ENCODE results near the gene TSC2. TPM values are rescaled to one million over a fixed set of nuclear protein-coding genes. Genes with fewer than 3 reads are reported as not detected.
"Not testable (repeated sequence)": the region's sequence is repeated elsewhere in the genome, so short reads cannot be mapped to it uniquely, and the experiment has no call there.

Gene TSC2
- total and polyA plus RNA-seq, 9 of the 15 experiments (the other 6 are each of a cell fraction or from before 2014, with no cell fraction given) = 1.3 to 68.1 (median 16.6) TPM

DNA sequence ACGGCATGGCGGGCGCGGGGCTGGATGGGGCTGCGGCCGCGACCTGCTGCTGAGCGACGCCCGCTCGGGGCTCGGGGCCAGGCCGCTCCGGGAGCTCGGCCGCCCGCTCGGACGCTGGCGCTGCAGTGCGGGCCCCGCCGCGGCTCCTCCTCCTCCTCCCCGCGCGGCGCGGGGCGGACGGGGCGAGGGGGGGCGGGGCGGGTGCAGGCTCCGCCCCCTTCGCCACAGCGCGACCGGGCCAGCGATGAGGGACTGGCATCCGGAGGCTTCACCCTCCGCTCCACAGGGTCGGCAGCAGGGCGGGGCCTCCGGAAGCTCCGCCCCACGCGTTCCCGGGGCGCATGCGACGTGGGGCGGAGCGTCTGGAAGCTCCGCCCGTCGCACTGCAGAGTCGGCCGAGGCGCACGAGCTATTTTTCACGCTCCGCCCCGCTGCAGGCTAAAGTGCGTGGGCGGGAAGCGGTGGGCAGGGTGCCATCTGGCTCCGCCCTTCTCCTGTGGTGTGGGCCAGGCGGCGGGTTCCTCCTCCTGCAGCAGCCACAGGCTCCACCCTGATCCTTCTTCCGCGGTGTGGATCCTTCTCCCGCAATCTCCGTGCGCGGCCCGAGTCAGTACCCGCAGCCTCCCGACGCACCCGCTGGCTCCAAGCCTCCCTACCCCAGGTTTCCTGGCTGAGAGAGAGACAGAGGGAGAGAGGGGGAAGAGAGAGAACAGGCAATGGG lies 88.1 kb downstream of the TSC2 start, which contains the start of gene PKD1 (continued):
- 0 out of 2 replicates have a peak, but pooled peaks have one; percentile 34 for TF ChIP-seq PKNOX1 (IDR thresholded peaks at IDR 0.05)
- TF ChIP-seq, protein P1, sequence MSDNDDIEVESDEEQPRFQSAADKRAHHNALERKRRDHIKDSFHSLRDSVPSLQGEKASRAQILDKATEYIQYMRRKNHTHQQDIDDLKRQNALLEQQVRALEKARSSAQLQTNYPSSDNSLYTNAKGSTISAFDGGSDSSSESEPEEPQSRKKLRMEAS (CRISPR knock-in tag; IDR thresholded peaks at IDR 0.05) = peak; percentile 67
- TF ChIP-seq HNRNPLL (IDR thresholded peaks at IDR 0.05; ENCODE audit: low read depth, low read length, poor library complexity, severe bottlenecking) = peak; percentile 50
- 0 out of 2 replicates have a peak, but pooled peaks have one; percentile 12 for TF ChIP-seq SMARCA4 (IDR thresholded peaks at IDR 0.05)
- peak; percentile 50; the same call in 1 of the 2 replicates for TF ChIP-seq MYC (IDR thresholded peaks at IDR 0.05; ENCODE audit: low read depth, low read length)
- TF ChIP-seq MYC (CRISPR knock-in tag; IDR thresholded peaks at IDR 0.05; ENCODE audit: borderline replicate concordance, low read depth) = not testable (repeated sequence)
- TF ChIP-seq PHF8 (IDR thresholded peaks at IDR 0.05; ENCODE audit: borderline replicate concordance, low read length) = peak; percentile 38; the same call in 1 of the 2 replicates

MicroRNAs encoded within 50 kb of the gene (microRNA counts, 767-probe panel; counts per million panel counts)
- microRNA hsa-miR-1225-3p = not detected
- not detected for microRNA hsa-miR-1225-5p
- microRNA hsa-miR-3180 = 1,651 counts per million, percentile 41 among the panel's probes with 10 or more counts
- microRNA hsa-miR-4516 = 499 counts per million, percentile 9 among the panel's probes with 10 or more counts

Small RNA genes within 50 kb of the gene (microRNA-seq; reads per million reads assigned to microRNA genes)
- not detected for gene MIR1225 (ENCODE audit: borderline microRNAs expressed)
- gene MIR3180-5 (ENCODE audit: borderline microRNAs expressed) = not detected
- gene MIR4516 (ENCODE audit: borderline microRNAs expressed) = not detected
- not detected for gene MIR6511B1 (ENCODE audit: borderline microRNAs expressed)

Small RNA genes within 50 kb of the gene (small RNA-seq; reads per million reads assigned to genes)
- gene MIR1225 = not detected
- not detected for gene MIR3180-5
- not detected for gene MIR4516
- not detected for gene RF00019
- gene RN7SL219P = not detected

Other genes with a start within 250 kb of the TSC2 start
Only the 7 nearest of the 28 such genes appear.
- gene NOXO1, start 66.5 kb upstream of the TSC2 start, total RNA-seq (2014; rRNA removed) = not detected in 2 replicates
- gene NOXO1, start 66.5 kb upstream of the TSC2 start, total RNA-seq (2014; rRNA removed; fragmentation: Illumina TruSeq; extraction: Trizol) = not detected in 2 replicates
- not detected in 2 replicates for gene NOXO1, start 66.5 kb upstream of the TSC2 start, total RNA-seq (2015; rRNA removed; fragmentation: Illumina TruSeq; extraction: Trizol)
- gene NOXO1, start 66.5 kb upstream of the TSC2 start, total RNA-seq (2021) = not detected in 2 replicates
- gene NOXO1, start 66.5 kb upstream of the TSC2 start, polyA plus RNA-seq (2011; rRNA removed) = not detected in 2 replicates
- gene NOXO1, start 66.5 kb upstream of the TSC2 start, polyA plus RNA-seq (2014; fragmentation: Illumina TruSeq; extraction: Trizol) = not detected in 2 replicates
- gene NOXO1, start 66.5 kb upstream of the TSC2 start, polyA plus RNA-seq (2014; fragmentation: Nextera tagmentation; extraction: Ambion mirVana) = not detected
- not detected in 2 replicates for gene NOXO1, start 66.5 kb upstream of the TSC2 start, polyA plus RNA-seq (2014; rRNA removed)
- 46.2 and 67.8 TPM in 2 replicates for gene GFER, start 63.8 kb upstream of the TSC2 start, total RNA-seq (2014; rRNA removed)
- 10.1 and 15.6 TPM in 2 replicates for gene GFER, start 63.8 kb upstream of the TSC2 start, total RNA-seq (2014; rRNA removed; fragmentation: Illumina TruSeq; extraction: Trizol)
- 22.9 and 26.3 TPM in 2 replicates for gene GFER, start 63.8 kb upstream of the TSC2 start, total RNA-seq (2015; rRNA removed; fragmentation: Illumina TruSeq; extraction: Trizol)
- gene GFER, start 63.8 kb upstream of the TSC2 start, total RNA-seq (2021) = 53.7 and 54.7 TPM in 2 replicates
- 16.5 and 28.7 TPM in 2 replicates for gene GFER, start 63.8 kb upstream of the TSC2 start, polyA plus RNA-seq (2011; rRNA removed)
- gene GFER, start 63.8 kb upstream of the TSC2 start, polyA plus RNA-seq (2014; fragmentation: Illumina TruSeq; extraction: Trizol) = 19.8 and 24.3 TPM in 2 replicates
- gene GFER, start 63.8 kb upstream of the TSC2 start, polyA plus RNA-seq (2014; fragmentation: Nextera tagmentation; extraction: Ambion mirVana) = 1 to 10 TPM; 4.3 to 5.1 TPM
- gene GFER, start 63.8 kb upstream of the TSC2 start, polyA plus RNA-seq (2014; rRNA removed) = 45.4 and 46.8 TPM in 2 replicates
- 69.2 and 110 TPM in 2 replicates for gene SYNGR3, start 58.0 kb upstream of the TSC2 start, total RNA-seq (2014; rRNA removed)
- gene SYNGR3, start 58.0 kb upstream of the TSC2 start, total RNA-seq (2014; rRNA removed; fragmentation: Illumina TruSeq; extraction: Trizol) = 17.8 and 20.7 TPM in 2 replicates
- 24.4 and 28.6 TPM in 2 replicates for gene SYNGR3, start 58.0 kb upstream of the TSC2 start, total RNA-seq (2015; rRNA removed; fragmentation: Illumina TruSeq; extraction: Trizol)
- gene SYNGR3, start 58.0 kb upstream of the TSC2 start, total RNA-seq (2021) = 61.9 and 68.8 TPM in 2 replicates
- gene SYNGR3, start 58.0 kb upstream of the TSC2 start, polyA plus RNA-seq (2011; rRNA removed) = 36.3 and 38.3 TPM in 2 replicates
- 41.5 and 44.1 TPM in 2 replicates for gene SYNGR3, start 58.0 kb upstream of the TSC2 start, polyA plus RNA-seq (2014; fragmentation: Illumina TruSeq; extraction: Trizol)
- gene SYNGR3, start 58.0 kb upstream of the TSC2 start, polyA plus RNA-seq (2014; fragmentation: Nextera tagmentation; extraction: Ambion mirVana) = 1 to 10 TPM; 3.7 to 4.4 TPM
- 47.7 and 69.1 TPM in 2 replicates for gene SYNGR3, start 58.0 kb upstream of the TSC2 start, polyA plus RNA-seq (2014; rRNA removed)
- gene ZNF598, start 38.2 kb upstream of the TSC2 start, total RNA-seq (2014; rRNA removed) = 39.7 and 50.2 TPM in 2 replicates
- 9.7 and 11.1 TPM in 2 replicates for gene ZNF598, start 38.2 kb upstream of the TSC2 start, total RNA-seq (2014; rRNA removed; fragmentation: Illumina TruSeq; extraction: Trizol)
- gene ZNF598, start 38.2 kb upstream of the TSC2 start, total RNA-seq (2015; rRNA removed; fragmentation: Illumina TruSeq; extraction: Trizol) = 29.6 and 33.6 TPM in 2 replicates
- 114 and 115 TPM in 2 replicates for gene ZNF598, start 38.2 kb upstream of the TSC2 start, total RNA-seq (2021)
- gene ZNF598, start 38.2 kb upstream of the TSC2 start, polyA plus RNA-seq (2011; rRNA removed) = 17.1 and 28.0 TPM in 2 replicates
- 30.3 and 61.9 TPM in 2 replicates for gene ZNF598, start 38.2 kb upstream of the TSC2 start, polyA plus RNA-seq (2014; fragmentation: Illumina TruSeq; extraction: Trizol)
- gene ZNF598, start 38.2 kb upstream of the TSC2 start, polyA plus RNA-seq (2014; fragmentation: Nextera tagmentation; extraction: Ambion mirVana) = under 1 TPM; 0.11 to 0.39 TPM
- gene ZNF598, start 38.2 kb upstream of the TSC2 start, polyA plus RNA-seq (2014; rRNA removed) = 77.4 and 97.5 TPM in 2 replicates
- 2.6 and 4.2 TPM in 2 replicates for gene NPW, start 28.2 kb upstream of the TSC2 start, total RNA-seq (2014; rRNA removed)
- not detected in 2 replicates for gene NPW, start 28.2 kb upstream of the TSC2 start, total RNA-seq (2014; rRNA removed; fragmentation: Illumina TruSeq; extraction: Trizol)
- gene NPW, start 28.2 kb upstream of the TSC2 start, total RNA-seq (2015; rRNA removed; fragmentation: Illumina TruSeq; extraction: Trizol) = 0.14 and 0.23 TPM in 2 replicates
- gene NPW, start 28.2 kb upstream of the TSC2 start, total RNA-seq (2021) = 3.1 and 4.6 TPM in 2 replicates
- gene NPW, start 28.2 kb upstream of the TSC2 start, polyA plus RNA-seq (2011; rRNA removed) = 0.31 and 0.32 TPM in 2 replicates
- not detected in 2 replicates for gene NPW, start 28.2 kb upstream of the TSC2 start, polyA plus RNA-seq (2014; fragmentation: Illumina TruSeq; extraction: Trizol)
- not detected for gene NPW, start 28.2 kb upstream of the TSC2 start, polyA plus RNA-seq (2014; fragmentation: Nextera tagmentation; extraction: Ambion mirVana)
- gene NPW, start 28.2 kb upstream of the TSC2 start, polyA plus RNA-seq (2014; rRNA removed) = 0.85 and 4.0 TPM in 2 replicates
- gene NHERF2, start 21.1 kb upstream of the TSC2 start, total RNA-seq (2014; rRNA removed) = 23.4 and 34.2 TPM in 2 replicates
- gene NHERF2, start 21.1 kb upstream of the TSC2 start, total RNA-seq (2014; rRNA removed; fragmentation: Illumina TruSeq; extraction: Trizol) = 2.0 and 2.6 TPM in 2 replicates
- gene NHERF2, start 21.1 kb upstream of the TSC2 start, total RNA-seq (2015; rRNA removed; fragmentation: Illumina TruSeq; extraction: Trizol) = 11.2 and 12.9 TPM in 2 replicates
- 42.0 and 44.1 TPM in 2 replicates for gene NHERF2, start 21.1 kb upstream of the TSC2 start, total RNA-seq (2021)
- gene NHERF2, start 21.1 kb upstream of the TSC2 start, polyA plus RNA-seq (2011; rRNA removed) = 12.5 and 16.4 TPM in 2 replicates
- 8.5 and 24.9 TPM in 2 replicates for gene NHERF2, start 21.1 kb upstream of the TSC2 start, polyA plus RNA-seq (2014; fragmentation: Illumina TruSeq; extraction: Trizol)
- gene NHERF2, start 21.1 kb upstream of the TSC2 start, polyA plus RNA-seq (2014; fragmentation: Nextera tagmentation; extraction: Ambion mirVana) = under 1 TPM; 0.15 to 0.38 TPM
- 29.4 and 29.5 TPM in 2 replicates for gene NHERF2, start 21.1 kb upstream of the TSC2 start, polyA plus RNA-seq (2014; rRNA removed)
- gene NTHL1, start 151 bp upstream of the TSC2 start, total RNA-seq (2014; rRNA removed) = 58.8 and 76.7 TPM in 2 replicates
- 3.6 and 6.7 TPM in 2 replicates for gene NTHL1, start 151 bp upstream of the TSC2 start, total RNA-seq (2014; rRNA removed; fragmentation: Illumina TruSeq; extraction: Trizol)
- 27.9 and 30.6 TPM in 2 replicates for gene NTHL1, start 151 bp upstream of the TSC2 start, total RNA-seq (2015; rRNA removed; fragmentation: Illumina TruSeq; extraction: Trizol)
- gene NTHL1, start 151 bp upstream of the TSC2 start, total RNA-seq (2021) = 43.5 and 54.2 TPM in 2 replicates
- 17.6 and 27.0 TPM in 2 replicates for gene NTHL1, start 151 bp upstream of the TSC2 start, polyA plus RNA-seq (2011; rRNA removed)
- 11.4 and 20.2 TPM in 2 replicates for gene NTHL1, start 151 bp upstream of the TSC2 start, polyA plus RNA-seq (2014; fragmentation: Illumina TruSeq; extraction: Trizol)
- gene NTHL1, start 151 bp upstream of the TSC2 start, polyA plus RNA-seq (2014; fragmentation: Nextera tagmentation; extraction: Ambion mirVana) = 1 to 10 TPM; 1.1 to 4.7 TPM
- gene NTHL1, start 151 bp upstream of the TSC2 start, polyA plus RNA-seq (2014; rRNA removed) = 45.0 and 52.8 TPM in 2 replicates

Data from K562 (cell line).